GM12872 (cell line): Measurements from ENCODE around the gene SBSN.

ENCODE experiments used
- CTCF ChIP-seq: IDR thresholded peaks from 3 replicates; pipeline ENCODE4 v1.5.1; 2011; ENCODE audit warnings: low read depth, mild to moderate bottlenecking, low read length, moderate library complexity; ENCODE audit not compliant: insufficient read depth

The SBSN gene

GRCh38 chr19:35509861-35510625 lies 18.1 kb downstream of the SBSN start:
- TF ChIP-seq CTCF, result peak; percentile 97

- no peak for TF ChIP-seq CTCF
Measured at GRCh38 chr19:35509018-35509652, 19.0 kb downstream of the SBSN start.

DNA sequence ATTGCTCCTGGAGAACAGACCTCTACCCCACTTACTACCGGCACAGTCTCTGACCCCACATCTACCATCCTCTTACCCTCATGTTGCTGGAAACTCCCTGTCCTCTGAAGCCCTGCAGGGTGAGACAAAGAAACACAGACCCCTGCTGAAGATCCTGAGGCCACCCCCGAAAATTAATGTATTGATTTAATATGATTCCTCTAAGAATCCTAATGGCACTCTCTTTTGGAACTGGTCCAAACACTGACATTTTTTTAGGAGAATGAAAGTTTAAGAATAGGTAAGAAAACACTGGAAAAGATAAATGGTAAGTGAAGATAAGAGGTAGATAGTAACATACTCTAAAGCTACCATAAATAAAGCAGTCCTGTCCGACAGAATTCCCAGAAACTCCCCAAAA lies 20.0 kb downstream of the SBSN start:
- TF ChIP-seq CTCF, result no peak

DNA sequence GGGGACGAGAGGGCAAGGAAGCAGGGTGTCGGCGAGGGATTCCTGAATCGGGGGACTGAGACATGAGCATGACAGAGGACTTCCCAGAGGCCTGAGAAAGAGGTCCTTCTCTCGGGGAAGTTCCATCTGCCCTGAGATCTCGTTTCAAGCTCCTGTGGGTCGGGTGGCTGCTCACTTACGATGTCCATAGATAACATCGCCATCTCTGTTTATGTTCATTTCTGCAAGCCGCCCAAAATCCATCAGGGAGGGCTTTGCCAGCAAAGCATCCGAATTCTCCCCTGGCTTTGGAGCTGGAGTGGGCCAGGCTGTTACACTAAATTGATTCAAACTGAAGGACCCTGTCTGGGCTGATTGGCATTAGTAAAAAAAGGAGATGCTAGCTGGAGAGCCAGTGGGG lies 20.6 kb downstream of the SBSN start:
- no peak for TF ChIP-seq CTCF

DNA sequence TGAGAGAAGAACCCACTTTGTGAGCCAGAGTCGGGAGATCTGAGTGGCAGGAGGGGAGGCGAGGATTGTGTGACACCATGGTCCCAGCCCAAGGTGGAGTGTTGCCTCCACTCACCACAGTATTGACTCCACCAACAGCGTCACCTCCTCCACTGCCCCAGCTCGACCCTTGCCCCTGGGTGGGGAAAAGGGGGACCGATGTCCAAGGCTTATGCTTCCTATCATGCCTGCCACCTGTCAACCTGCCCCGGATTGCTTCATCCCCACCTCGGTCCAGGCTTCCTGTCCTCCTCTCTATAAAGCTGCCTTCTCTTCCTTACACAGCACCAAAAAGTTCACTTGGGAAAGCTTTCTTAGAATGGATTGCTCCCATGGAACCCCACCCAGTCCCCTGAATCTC lies 22.1 kb downstream of the SBSN start:
- no peak for TF ChIP-seq CTCF

GRCh38 chr19:35502751-35503150 lies 25.4 kb downstream of the SBSN start:
- TF ChIP-seq CTCF, result no peak

DNA sequence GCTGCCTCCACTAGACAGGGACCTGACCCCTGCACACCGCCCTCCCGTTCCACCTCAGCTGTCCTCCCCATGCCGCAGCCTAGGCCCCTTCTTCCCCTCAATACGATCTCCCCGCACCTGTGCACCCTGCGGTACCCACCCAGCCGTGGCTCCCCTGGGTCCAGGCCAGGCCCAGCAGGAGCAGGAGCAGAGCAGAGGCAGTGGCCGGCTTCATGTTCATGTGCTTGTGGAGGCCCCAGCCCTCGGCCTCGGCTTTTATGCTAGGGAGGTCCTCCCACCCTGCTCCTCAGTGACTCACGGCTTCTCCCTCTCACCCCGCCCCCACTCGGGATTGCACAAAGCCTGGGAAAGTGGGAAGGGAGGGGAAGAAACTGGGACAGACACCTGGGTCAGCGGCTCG lies 26.4 kb downstream of the SBSN start:
- TF ChIP-seq CTCF, result no peak
